H1 (cell line): ENCODE measurements around the gene NXT2. TPM values are rescaled to one million over a fixed set of nuclear protein-coding genes. Genes with fewer than 3 reads are reported as not detected.

Experiments
- ATF3 ChIP-seq: IDR thresholded peaks from 2 replicates; pipeline ENCODE4 v1.6.1; 2011; ENCODE audit warnings: low read depth, mild to moderate bottlenecking, low read length; ENCODE audit not compliant: insufficient read depth
- E2F6 ChIP-seq: IDR thresholded peaks from 2 replicates; pipeline ENCODE4 v1.6.1; 2012; ENCODE audit warnings: inconsistent platforms
- EZH2 ChIP-seq: fragments of 200-600 bp; sonication (generic); IDR thresholded peaks from 2 replicates; pipeline ENCODE4 v1.7.1; 2012; ENCODE audit warnings: low read depth, mild to moderate bottlenecking, moderate library complexity, low read length, inconsistent platforms; ENCODE audit not compliant: severe bottlenecking
- SIX5 ChIP-seq: IDR thresholded peaks from 2 replicates; pipeline ENCODE4 v1.6.1; 2011; ENCODE audit warnings: mild to moderate bottlenecking, low read depth, low read length
- TAF7 ChIP-seq: optimal IDR thresholded peaks from 2 replicates; pipeline ENCODE3; 2011; ENCODE audit warnings: low read depth, mild to moderate bottlenecking, inconsistent platforms, low read length, moderate library complexity, borderline replicate concordance
- polyA plus RNA-seq, 7 experiments: library from polyadenylated mRNA; depleted of rRNA in 3 of 7; stranded (reverse) in 5 of 7; unstranded in 2 of 7; fragments of >200 nt in 5 of 7; fragments of 200-250 nt in 2 of 7; gene quantifications; 1 replicate in 5 of 7; 2 replicates in 1 of 7; 4 replicates in 1 of 7; pipeline versions ENCODE4 v1.2.1 to v1.2.3, GENCODE V29; 2011 to 2013; ENCODE audit warnings: missing spikeins in 2 of 7, mixed read lengths in 2 of 7
- total RNA-seq: library from RNA; stranded (reverse); fragmentation: NEBNext Ultra II Directional; extraction: Animal tissue kit (Norgen Biotek cat#: 25700); gene quantifications from 2 replicates; pipeline ENCODE4 v1.2.1, GENCODE V29; 2021

Gene NXT2
- total and polyA plus RNA-seq, 2 of the 8 experiments (the other 6 are each of a cell fraction or from before 2014, with no cell fraction given), result 6.1 to 13.5 TPM

GRCh38 chrX:109501176-109501575 is 35.5 kb upstream of the NXT2 start (continued):
- no peak for TF ChIP-seq EZH2
- TF ChIP-seq TAF7, result no peak
- TF ChIP-seq SIX5, result no peak
- TF ChIP-seq ATF3, result no peak
- TF ChIP-seq E2F6, result no peak
